GM21529 (cell line): Measurements from ENCODE around the gene CPSF3.
A peak's percentile ranks its signal among the peaks of the same experiment; 100 is the strongest.

Experiments used
- ATAC-seq: cut with Tn5 transposase; IDR thresholded peaks from one replicate; pipeline ENCODE4 v1.9.1; 2021; ENCODE audit not compliant: unreplicated experiment

The CPSF3 gene

GRCh38 chr2:9462886-9463697, 39.6 kb downstream of the CPSF3 start:
- ATAC-seq: no peak

GRCh38 chr2:9463698-9464034, 40.2 kb downstream of the CPSF3 start:
- no peak for ATAC-seq

- no peak for ATAC-seq
These were observed 41.7 kb downstream of the CPSF3 start for GRCh38 chr2:9465170-9465569.

- no peak for ATAC-seq
These were observed 42.8 kb downstream of the CPSF3 start for GRCh38 chr2:9466147-9466683.

- no peak for ATAC-seq
These were observed 44.2 kb downstream of the CPSF3 start for GRCh38 chr2:9467687-9468086.

GRCh38 chr2:9471206-9471605, 47.8 kb downstream of the CPSF3 start:
- ATAC-seq: no peak

- ATAC-seq: no peak
These were observed 49.1 kb downstream of the CPSF3 start for GRCh38 chr2:9472511-9472910.

GRCh38 chr2:9473308-9473984, 50.0 kb downstream of the CPSF3 start:
- ATAC-seq: no peak

- ATAC-seq: peak; percentile 24
These were observed 50.5 kb downstream of the CPSF3 start for GRCh38 chr2:9473985-9474360.

- peak; percentile 72 for ATAC-seq
These were observed 51.1 kb downstream of the CPSF3 start, which contains the start of gene IAH1 for GRCh38 chr2:9474361-9475057. TSS of gene IAH1 (plus strand) at chr2:9474551. CDS start at chr2:9474567, 16 bp downstream.

- ATAC-seq: no peak
These were observed 54.5 kb downstream of the CPSF3 start for GRCh38 chr2:9477914-9478313.

GRCh38 chr2:9478526-9478925, 55.1 kb downstream of the CPSF3 start:
- ATAC-seq: no peak

- no peak for ATAC-seq
These were observed 56.7 kb downstream of the CPSF3 start for GRCh38 chr2:9480157-9480556.

GRCh38 chr2:9483107-9483506, 59.7 kb downstream of the CPSF3 start:
- ATAC-seq: no peak

- no peak for ATAC-seq
These were observed 61.1 kb downstream of the CPSF3 start for GRCh38 chr2:9484533-9484932.

GRCh38 chr2:9488583-9489547, 65.4 kb downstream of the CPSF3 start:
- no peak for ATAC-seq

GRCh38 chr2:9490789-9491188, 67.3 kb downstream of the CPSF3 start:
- ATAC-seq: no peak

GRCh38 chr2:9492927-9493326, 69.5 kb downstream of the CPSF3 start:
- no peak for ATAC-seq

GRCh38 chr2:9493478-9493877, 70.0 kb downstream of the CPSF3 start:
- no peak for ATAC-seq

GRCh38 chr2:9494081-9494480, 70.6 kb downstream of the CPSF3 start:
- ATAC-seq: no peak

- no peak for ATAC-seq
These were observed 73.6 kb downstream of the CPSF3 start for GRCh38 chr2:9497017-9497416.
